Suprapubic skin (tissue), 4 donors: ENCODE measurements around the gene ZSCAN22. TPM values are rescaled to one million over a fixed set of nuclear protein-coding genes. Genes with fewer than 3 reads are reported as not detected.

Experiments used
- DNase-seq, 2 donors: peaks; one replicate each; pipeline ENCODE4 v3.0.0-alpha.2; 2019; ENCODE audit warnings: low spot score in 2 of 2
- H3K27ac ChIP-seq: fragments of 200-600 bp; sonication (generic); one replicate; pipeline ENCODE4 v1.5.1; 2019
- H3K27me3 ChIP-seq: fragments of 200-600 bp; sonication (generic); one replicate; pipeline ENCODE4 v1.5.1; 2019
- H3K36me3 ChIP-seq: fragments of 200-600 bp; sonication (generic); one replicate; pipeline ENCODE4 v1.5.1; 2019
- H3K4me1 ChIP-seq: fragments of 200-600 bp; sonication (generic); one replicate; pipeline ENCODE4 v1.5.1; 2019
- H3K4me3 ChIP-seq: fragments of 200-600 bp; sonication (generic); one replicate; pipeline ENCODE4 v1.5.1; 2019; ENCODE audit warnings: mild to moderate bottlenecking
- H3K9me3 ChIP-seq: fragments of 200-600 bp; sonication (generic); one replicate; pipeline ENCODE4 v1.5.1; 2019
- EP300 ChIP-seq: sonication (generic); formaldehyde crosslinking; IDR thresholded peaks from one replicate; pipeline ENCODE4 v1.6.1; 2017; ENCODE audit warnings: antibody characterized with exemption
- POLR2A ChIP-seq, 2 donors: fragments of 450-650 bp; IDR thresholded peaks; one replicate each; pipeline ENCODE4 v1.6.1; 2017; ENCODE audit warnings: antibody characterized with exemption in 2 of 2, mild to moderate bottlenecking in 2 of 2, moderate library complexity in 2 of 2
- POLR2AphosphoS5 ChIP-seq, 3 donors: sonication (generic); formaldehyde crosslinking; IDR thresholded peaks; one replicate each; pipeline ENCODE4 v1.6.1; 2017; ENCODE audit warnings: antibody characterized with exemption in 3 of 3
- WGBS: methylation state at CpG from one replicate; pipeline ENCODE4 v1.1.5; 2018; 5-methylcytosine and 5-hydroxymethylcytosine counted together
- total RNA-seq, 4 donors: library from RNA; depleted of rRNA; stranded (reverse); fragments of >200 nt; gene quantifications; one replicate each; pipeline ENCODE4 v1.1.0, GENCODE V29; 2016
- TF ChIP-seq, protein P1 (sequence below), 2 donors: fragments of 200-600 bp in 1 of 2; fragments of 450-650 bp in 1 of 2; sonication (generic) in 1 of 2; IDR thresholded peaks; one replicate each; pipeline ENCODE4 v1.5.1; 2016 to 2019; ENCODE audit warnings: antibody characterized with exemption in 2 of 2, mild to moderate bottlenecking in 1 of 2, moderate library complexity in 1 of 2

The ZSCAN22 gene
- 1 to 10 TPM; 4.3 to 7.6 (median 5.6) TPM for total RNA-seq

- H3K4me3 ChIP-seq: peak within 1 kb of the TSS; percentile 89
Measured at GRCh38 chr19:58326914-58327726, at the start of gene ZSCAN22. Gene ZSCAN22, plus strand, starts transcription at chr19:58326994. Its CDS starts 7,809 bp downstream, at chr19:58334803.

GRCh38 chr19:58277197-58277596, 49.6 kb upstream of the ZSCAN22 start:
- 93% methylated on average over 5 of the region's 7 CpGs for WGBS
- H3K4me3 ChIP-seq: peak overlapping the region; percentile 67
- TF ChIP-seq, protein P1, sequence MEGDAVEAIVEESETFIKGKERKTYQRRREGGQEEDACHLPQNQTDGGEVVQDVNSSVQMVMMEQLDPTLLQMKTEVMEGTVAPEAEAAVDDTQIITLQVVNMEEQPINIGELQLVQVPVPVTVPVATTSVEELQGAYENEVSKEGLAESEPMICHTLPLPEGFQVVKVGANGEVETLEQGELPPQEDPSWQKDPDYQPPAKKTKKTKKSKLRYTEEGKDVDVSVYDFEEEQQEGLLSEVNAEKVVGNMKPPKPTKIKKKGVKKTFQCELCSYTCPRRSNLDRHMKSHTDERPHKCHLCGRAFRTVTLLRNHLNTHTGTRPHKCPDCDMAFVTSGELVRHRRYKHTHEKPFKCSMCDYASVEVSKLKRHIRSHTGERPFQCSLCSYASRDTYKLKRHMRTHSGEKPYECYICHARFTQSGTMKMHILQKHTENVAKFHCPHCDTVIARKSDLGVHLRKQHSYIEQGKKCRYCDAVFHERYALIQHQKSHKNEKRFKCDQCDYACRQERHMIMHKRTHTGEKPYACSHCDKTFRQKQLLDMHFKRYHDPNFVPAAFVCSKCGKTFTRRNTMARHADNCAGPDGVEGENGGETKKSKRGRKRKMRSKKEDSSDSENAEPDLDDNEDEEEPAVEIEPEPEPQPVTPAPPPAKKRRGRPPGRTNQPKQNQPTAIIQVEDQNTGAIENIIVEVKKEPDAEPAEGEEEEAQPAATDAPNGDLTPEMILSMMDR (IDR thresholded peaks at IDR 0.05): no peak
- TF ChIP-seq POLR2A (IDR thresholded peaks at IDR 0.05): no peak
- TF ChIP-seq EP300: no peak
- no peak for TF ChIP-seq POLR2AphosphoS5 (IDR thresholded peaks at IDR 0.05)
- H3K4me1 ChIP-seq: peaks cover 22% of the 10 kb centered on the region
- H3K27me3 ChIP-seq: no peaks in the 10 kb centered on the region
- H3K9me3 ChIP-seq: peaks cover 22% of the 10 kb centered on the region
- peaks cover 32% of the 10 kb centered on the region for H3K36me3 ChIP-seq
- no peak for DNase-seq
- H3K27ac ChIP-seq: no peak overlapping the region

More at GRCh38 chr19:58326914-58327726, at the start of gene ZSCAN22:
- peaks cover 27% of the 10 kb centered on the region for H3K4me1 ChIP-seq
- peak; percentile 97 for DNase-seq
- no peaks in the 10 kb centered on the region for H3K9me3 ChIP-seq
- TF ChIP-seq POLR2AphosphoS5 (IDR thresholded peaks at IDR 0.05) (peak in 2 of 3 donors; percentile 49 to 82), POLR2A (IDR thresholded peaks at IDR 0.05) (no peak), EP300 (no peak)
- TF ChIP-seq, protein P1 (IDR thresholded peaks at IDR 0.05): no peak
- WGBS: under 1% methylated on average over 44 of the region's 62 CpGs
- H3K27ac ChIP-seq: peak within 1 kb of the TSS; percentile 88
- no peaks in the 10 kb centered on the region for H3K36me3 ChIP-seq
- no peaks in the 10 kb centered on the region for H3K27me3 ChIP-seq

- H3K27me3 ChIP-seq: no peaks in the 10 kb centered on the region
- H3K4me1 ChIP-seq: peaks cover 22% of the 10 kb centered on the region
- H3K4me3 ChIP-seq: peak overlapping the region; percentile 67
- 39% methylated on average over 25 of the region's 25 CpGs for WGBS
- peaks cover 16% of the 10 kb centered on the region for H3K9me3 ChIP-seq
- DNase-seq: no peak
- TF ChIP-seq, protein P1 (IDR thresholded peaks at IDR 0.05): no peak
- TF ChIP-seq POLR2A (IDR thresholded peaks at IDR 0.05) (no peak), EP300 (no peak), POLR2AphosphoS5 (IDR thresholded peaks at IDR 0.05) (no peak)
- peak overlapping the region; percentile 88 for H3K27ac ChIP-seq
- H3K36me3 ChIP-seq: peaks cover 25% of the 10 kb centered on the region
Measured at GRCh38 chr19:58277748-58278540, 48.9 kb upstream of the ZSCAN22 start.

DNA sequence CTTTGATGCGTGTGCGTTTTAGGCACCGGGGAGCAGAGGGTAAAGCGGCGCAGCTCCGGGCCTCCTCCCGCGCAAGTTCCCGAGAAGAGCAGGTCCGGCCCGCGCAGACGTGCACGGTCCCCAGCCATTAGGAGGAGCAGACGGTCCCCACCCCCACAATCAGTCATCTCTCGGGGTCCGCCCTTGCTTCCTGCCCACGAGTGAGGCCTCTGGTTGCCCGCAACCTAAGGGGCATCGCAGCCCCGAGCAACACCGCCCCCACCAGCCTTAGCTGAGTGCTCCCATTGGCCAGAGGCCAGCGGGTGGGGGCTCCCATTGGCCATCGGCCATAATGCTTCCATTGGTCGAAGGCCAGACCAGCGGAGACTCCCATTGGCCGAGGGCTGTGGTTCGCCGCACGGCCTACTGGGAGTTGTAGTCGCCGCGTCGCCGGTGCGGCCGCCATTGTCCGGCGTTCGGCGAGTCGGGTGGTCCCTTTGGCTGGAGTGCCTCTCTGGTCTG, 48.2 kb upstream of the ZSCAN22 start, which contains the start of gene ZNF8:
Gene ZNF8, plus strand, starts transcription at position 415 of the 501 bp plus-strand sequence. CDS start 127 bp downstream, outside the sequence.
- under 1% methylated on average over 21 of the region's 42 CpGs for WGBS
- H3K36me3 ChIP-seq: peaks cover 21% of the 10 kb centered on the region
- peak in 2 of 3 donors; percentile 78 to 94 for TF ChIP-seq POLR2AphosphoS5 (IDR thresholded peaks at IDR 0.05)
- no peak for TF ChIP-seq EP300
- peak in 1 of 2 donors; percentile 28 for TF ChIP-seq POLR2A (IDR thresholded peaks at IDR 0.05)

GRCh38 chr19:58279042-58279924, 47.5 kb upstream of the ZSCAN22 start:
- peaks cover 14% of the 10 kb centered on the region for H3K36me3 ChIP-seq
- H3K27ac ChIP-seq: peak overlapping the region; percentile 88
- no peaks in the 10 kb centered on the region for H3K27me3 ChIP-seq
- 10% methylated on average over 22 of the region's 60 CpGs for WGBS
- peak overlapping the region; percentile 67 for H3K4me3 ChIP-seq
- H3K9me3 ChIP-seq: peaks cover 5% of the 10 kb centered on the region
- peaks cover 22% of the 10 kb centered on the region for H3K4me1 ChIP-seq
- TF ChIP-seq, protein P1 (IDR thresholded peaks at IDR 0.05): no peak
- TF ChIP-seq POLR2A (IDR thresholded peaks at IDR 0.05) (no peak), EP300 (no peak), POLR2AphosphoS5 (IDR thresholded peaks at IDR 0.05) (no peak)
- peak; percentile 80 for DNase-seq

More for the DNA sequence above, 48.2 kb upstream of the ZSCAN22 start, which contains the start of gene ZNF8:
- Histone ChIP-seq H3K4me1 (peaks cover 22% of the 10 kb centered on the region), H3K9me3 (peaks cover 11% of the 10 kb centered on the region), H3K27me3 (no peaks in the 10 kb centered on the region), H3K4me3 (peak within 1 kb of the TSS; percentile 67), H3K27ac (peak within 1 kb of the TSS; percentile 88)
- peak; percentile 97 to 98 for DNase-seq
